Spleen (tissue), 7 donors: ENCODE measurements around the gene NRROS.

Source experiments
- POLR2AphosphoS5 ChIP-seq, 3 donors: sonication (generic); formaldehyde crosslinking; IDR thresholded peaks; one replicate each; pipeline ENCODE4 v1.5.1; 2017; ENCODE audit warnings: antibody characterized with exemption in 3 of 3
- TF ChIP-seq, protein P1 (sequence below), 11 experiments: fragments of 200-600 bp in 7 of 11; fragments of 450-650 bp in 4 of 11; sonication (generic) in 4 of 11; IDR thresholded peaks in 8 of 11; conservative IDR thresholded peaks in 3 of 11; 1 replicate in 7 of 11; 2 replicates in 4 of 11; pipeline versions ENCODE4 v1.4.0 to v1.8.0; 2016 to 2021; ENCODE audit warnings: antibody characterized with exemption in 11 of 11, inconsistent platforms in 4 of 11, mild to moderate bottlenecking in 1 of 11
- donor health status: DM: no; HTN: no; CAD: no; lungs with moderate emphysema.
- donor health status: DM: no; HTN: no; CAD: no.
- donor health status: DM: no; HTN: no; CAD: no.

- TF ChIP-seq, protein P1, sequence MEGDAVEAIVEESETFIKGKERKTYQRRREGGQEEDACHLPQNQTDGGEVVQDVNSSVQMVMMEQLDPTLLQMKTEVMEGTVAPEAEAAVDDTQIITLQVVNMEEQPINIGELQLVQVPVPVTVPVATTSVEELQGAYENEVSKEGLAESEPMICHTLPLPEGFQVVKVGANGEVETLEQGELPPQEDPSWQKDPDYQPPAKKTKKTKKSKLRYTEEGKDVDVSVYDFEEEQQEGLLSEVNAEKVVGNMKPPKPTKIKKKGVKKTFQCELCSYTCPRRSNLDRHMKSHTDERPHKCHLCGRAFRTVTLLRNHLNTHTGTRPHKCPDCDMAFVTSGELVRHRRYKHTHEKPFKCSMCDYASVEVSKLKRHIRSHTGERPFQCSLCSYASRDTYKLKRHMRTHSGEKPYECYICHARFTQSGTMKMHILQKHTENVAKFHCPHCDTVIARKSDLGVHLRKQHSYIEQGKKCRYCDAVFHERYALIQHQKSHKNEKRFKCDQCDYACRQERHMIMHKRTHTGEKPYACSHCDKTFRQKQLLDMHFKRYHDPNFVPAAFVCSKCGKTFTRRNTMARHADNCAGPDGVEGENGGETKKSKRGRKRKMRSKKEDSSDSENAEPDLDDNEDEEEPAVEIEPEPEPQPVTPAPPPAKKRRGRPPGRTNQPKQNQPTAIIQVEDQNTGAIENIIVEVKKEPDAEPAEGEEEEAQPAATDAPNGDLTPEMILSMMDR (IDR thresholded peaks at IDR 0.05 in 8 of 11, conservative IDR thresholded peaks at IDR 0.05 in 3 of 11): no peak
- no peak for TF ChIP-seq POLR2AphosphoS5 (IDR thresholded peaks at IDR 0.05)
These were observed 12.3 kb downstream of the NRROS start for GRCh38 chr3:196651819-196652218.
